ENCODE measurements around the gene SUCLG2.
A peak's percentile ranks its signal among the peaks of the same experiment; 100 is the strongest.

The SUCLG2 gene

DNA sequence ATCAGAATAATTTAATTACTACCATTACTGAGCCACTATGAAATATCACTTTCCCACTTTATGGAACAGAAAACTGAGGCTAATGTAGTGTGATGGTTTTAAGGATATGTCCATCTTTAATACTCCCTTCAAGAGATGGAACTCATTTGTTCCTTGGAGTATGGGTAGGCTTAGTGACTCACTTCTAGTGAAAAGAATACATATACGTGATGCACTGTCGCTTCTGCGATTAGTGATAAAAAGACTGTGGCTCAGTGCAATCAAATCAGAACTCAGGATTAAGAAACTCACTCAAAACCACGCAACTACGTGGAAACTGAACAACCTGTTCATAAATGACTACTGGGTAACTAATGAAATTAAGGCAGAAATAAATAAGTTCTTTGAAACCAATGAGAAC lies 216.6 kb downstream of the SUCLG2 start:
- no peak for DNase-seq

DNA sequence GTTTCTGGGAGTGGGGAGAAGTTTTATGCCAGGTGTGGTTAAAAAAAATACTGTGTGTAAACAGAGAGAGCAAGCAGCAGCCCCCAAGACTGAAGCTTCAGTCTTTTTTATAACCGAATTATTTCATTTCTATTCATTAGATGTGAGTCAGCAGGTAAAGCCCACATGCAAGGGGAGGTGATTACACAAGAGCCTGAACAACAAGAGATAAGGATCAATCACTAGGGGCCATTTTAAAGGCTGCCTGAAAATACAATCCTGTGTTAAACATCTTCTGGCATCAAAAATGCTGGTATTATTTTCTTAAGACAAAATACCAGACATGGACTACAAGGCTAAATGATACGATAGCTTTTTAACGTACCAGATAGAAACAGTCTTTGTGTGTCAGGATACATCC lies 217.3 kb downstream of the SUCLG2 start:
- DNase-seq, result no peak

DNA sequence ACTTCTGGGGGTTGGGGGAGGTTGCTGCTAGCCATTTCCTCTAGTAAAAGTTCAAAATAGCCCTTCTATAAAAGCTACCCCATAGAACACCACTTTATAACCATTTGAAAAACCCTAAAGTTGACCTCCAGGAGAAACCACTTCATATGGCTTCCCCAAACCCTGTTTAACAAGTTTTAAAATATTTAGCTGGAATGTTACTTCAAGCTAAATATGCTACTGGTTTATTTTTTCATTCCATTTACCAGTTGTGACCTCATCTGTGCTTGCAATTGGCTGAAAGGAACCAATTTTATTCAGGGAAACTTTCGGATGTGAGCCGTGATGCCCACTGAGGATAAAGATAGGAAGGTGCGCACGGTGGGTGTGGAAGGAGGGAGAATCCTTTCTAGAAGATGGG lies 221.3 kb downstream of the SUCLG2 start:
- no peak for DNase-seq

DNA sequence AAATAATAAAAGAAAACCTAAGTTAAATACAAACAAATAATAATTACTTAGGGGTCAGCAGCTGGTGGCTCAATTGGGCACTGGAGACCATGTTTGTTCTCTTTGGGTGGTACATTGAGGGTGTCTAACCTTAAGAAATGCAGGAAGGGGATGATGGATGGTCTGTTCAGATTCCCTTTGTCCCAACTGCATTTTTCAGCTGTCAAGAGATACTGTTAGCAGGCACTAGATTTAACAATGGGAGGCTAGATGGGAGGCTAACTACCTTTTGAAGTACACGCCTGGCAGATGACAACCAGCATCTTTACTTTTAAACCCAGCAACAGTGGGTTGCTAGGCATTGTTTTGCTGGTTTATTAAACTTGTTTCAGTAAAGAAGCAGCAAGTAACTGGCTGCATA lies 222.5 kb downstream of the SUCLG2 start:
- DNase-seq, result no peak

DNA sequence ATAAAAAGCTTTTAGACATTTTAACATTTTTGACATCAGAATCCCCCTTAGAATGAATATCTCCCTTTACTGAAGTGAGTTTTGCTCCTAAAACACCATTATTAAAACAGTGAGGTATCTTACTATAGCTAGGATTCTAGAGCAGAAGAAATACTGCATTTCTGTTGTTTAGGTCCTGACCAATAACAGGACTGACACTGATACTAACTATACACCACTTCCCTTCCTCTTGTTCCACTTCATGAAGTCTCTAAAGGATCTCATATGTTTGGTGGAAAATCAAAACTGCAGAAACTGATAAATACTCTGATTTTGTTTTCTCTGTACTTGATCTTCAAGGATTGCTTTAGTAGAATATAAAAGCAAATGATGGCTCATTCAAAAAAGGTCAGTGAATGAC lies 230.7 kb downstream of the SUCLG2 start:
- DNase-seq, result no peak

DNA sequence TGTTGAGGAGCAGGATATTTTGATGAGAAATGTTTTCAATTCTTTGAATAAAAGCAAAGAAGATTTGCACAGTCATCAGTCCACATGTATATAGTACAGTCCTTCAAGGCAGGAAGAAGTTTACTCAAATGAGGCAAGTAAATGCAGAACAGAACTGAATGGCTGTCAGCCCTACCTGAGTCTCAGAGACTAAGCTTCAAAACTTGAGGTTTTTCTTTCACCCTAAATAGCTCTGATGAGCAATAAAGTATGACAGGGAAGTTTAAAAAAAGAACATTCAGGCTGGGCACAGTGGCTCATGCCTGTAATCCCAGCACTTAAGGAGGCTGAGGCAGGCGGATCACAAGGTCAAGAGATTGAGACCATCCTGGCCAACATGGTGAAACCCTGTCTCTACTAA lies 232.5 kb downstream of the SUCLG2 start:
- DNase-seq, result no peak

DNA sequence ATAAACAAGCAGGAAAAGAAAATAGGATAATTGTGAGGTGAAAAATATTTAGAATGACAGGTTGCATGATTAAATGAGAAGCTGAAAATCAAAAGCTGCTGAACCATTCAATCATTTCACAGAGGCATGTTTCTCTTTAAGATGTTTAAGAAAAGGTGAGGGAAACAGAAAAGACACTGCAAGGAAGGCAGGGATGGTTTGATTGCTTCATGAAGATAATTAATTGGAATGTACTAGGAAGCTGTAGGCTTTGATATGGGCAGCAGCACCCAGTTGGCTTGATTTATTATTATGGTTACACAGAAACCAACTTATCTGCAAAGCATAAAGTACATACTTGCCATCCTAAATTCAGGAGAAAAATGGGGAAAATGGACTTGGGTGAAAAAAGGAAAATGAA lies 234.6 kb downstream of the SUCLG2 start:
- no peak for DNase-seq

DNA sequence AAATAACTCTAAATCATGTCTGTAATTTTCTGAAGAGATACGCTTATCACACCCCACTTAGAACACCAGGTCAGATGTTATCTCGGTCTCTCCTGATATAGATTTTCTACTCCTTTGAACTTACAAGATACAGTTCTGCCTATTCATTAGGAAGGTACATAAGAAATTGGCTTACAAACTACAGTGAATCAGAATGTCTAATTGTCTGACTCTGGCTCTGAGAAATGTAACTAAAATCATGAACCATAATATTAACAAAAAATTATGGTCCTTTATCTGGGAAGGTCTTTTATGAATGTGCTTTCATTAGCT lies 235.2 kb downstream of the SUCLG2 start:
- no peak for DNase-seq

DNA sequence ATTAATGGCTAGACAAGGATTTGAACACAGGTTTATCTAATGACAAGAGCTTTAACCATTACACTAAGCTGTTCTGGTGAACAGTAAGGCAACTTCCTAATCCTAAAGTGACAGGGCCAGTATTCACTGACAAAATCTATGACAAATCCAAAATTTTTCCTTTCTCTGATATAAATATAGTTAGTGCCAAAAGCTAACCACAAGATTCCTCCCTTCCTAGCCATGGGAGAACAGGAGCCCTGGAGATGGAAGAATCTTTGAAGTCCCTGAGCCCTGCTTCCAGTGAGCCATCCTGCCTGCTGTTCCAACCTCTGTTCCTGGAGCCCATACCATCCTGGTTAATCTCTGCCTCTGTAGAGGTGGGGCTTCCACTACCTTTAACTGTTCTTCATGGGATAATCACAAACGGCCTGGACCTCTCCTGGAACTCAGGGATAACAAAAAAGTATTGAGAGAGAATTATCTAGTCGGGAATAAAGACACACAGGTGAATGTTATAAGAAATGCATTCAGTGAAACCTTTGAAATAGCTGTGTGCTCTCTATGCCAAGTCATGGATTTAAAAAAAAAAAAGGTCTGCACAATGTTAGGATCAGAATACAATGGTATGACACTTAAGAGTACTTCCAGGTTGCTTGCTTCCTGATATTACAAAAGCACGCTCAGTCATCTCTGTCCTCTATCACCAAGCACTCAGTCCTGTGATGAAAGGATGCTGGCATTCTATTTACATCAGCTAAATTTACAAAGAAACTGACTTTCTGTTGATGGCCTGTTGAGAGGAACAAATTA lies 235.8 kb downstream of the SUCLG2 start:
- no peak for DNase-seq

DNA sequence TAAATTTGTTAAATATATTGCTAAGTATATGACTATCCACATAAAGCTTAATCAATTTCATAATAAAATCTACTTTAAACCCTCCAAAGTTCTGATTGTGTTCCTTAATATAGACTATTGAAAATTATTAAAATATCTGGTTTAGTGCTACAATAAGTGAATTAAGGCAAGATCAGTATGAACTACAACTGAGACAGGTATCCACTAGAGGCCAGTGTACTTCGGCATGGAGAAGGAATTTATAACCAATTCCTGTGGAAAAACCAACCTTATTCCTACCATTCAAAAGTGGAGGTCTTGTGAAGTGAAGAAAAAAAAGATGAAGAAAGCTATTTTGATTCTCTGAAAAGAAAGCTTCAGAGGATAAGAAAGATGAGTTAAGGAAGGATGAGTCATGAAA lies 237.7 kb downstream of the SUCLG2 start:
- no peak for DNase-seq

DNA sequence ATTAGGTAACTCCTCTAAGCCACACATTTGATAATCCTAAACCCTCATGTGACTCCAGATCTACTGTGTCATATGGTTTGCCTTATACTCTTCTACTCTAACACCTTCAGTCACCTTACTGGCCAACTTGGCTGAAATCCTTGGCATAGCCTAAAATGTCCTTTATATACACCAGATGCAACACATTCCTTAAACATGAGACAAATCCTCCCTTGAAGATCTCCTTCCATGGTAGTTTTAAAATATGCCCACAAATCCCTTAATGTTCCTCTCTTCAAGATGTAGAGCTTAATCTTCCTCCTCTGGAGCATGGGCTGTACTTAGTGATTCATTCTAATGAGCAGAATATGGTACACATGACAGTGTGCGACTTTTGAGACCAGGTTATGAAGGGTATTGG lies 238.9 kb downstream of the SUCLG2 start:
- peak in 1 of 2 experiments; percentile 57 for DNase-seq

DNA sequence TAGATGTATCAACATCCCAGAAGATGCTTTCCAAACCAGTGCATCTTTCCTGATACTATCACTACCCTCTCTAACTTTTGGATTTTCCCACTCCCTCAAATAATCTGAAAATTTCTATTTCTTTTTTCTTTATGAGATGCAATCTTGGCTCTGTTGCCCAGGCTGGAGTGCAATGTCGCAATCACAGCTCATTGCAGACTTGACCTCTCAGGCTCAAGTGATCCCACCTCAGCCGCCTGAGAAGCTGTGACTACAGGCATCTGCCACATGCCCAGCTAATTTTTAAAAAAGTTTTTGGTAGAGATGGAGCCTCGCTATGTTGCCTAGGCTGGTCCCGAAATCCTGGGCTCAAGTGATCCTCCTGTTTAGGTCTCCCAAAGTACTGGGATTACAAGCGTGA lies 239.7 kb downstream of the SUCLG2 start:
- DNase-seq, result no peak

DNA sequence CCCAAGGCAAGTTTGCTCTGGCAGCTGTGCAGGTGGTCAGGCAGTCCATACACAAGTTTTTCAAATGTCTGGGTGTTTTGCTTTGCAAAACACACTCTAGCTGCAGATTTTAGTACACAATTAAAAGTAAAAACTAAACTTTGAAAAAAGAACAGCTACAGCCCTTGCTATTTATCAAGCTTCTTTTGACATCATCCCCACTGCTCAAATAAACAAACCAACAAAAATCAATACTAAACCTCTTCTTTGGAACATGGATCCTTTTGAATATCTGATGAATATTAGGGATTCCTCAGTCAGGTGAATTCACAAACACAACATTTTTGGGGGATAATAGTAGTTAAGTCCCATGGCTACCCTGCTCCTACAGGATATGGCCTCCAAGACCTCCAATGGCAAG lies 249.2 kb downstream of the SUCLG2 start:
- DNase-seq, result no peak

DNA sequence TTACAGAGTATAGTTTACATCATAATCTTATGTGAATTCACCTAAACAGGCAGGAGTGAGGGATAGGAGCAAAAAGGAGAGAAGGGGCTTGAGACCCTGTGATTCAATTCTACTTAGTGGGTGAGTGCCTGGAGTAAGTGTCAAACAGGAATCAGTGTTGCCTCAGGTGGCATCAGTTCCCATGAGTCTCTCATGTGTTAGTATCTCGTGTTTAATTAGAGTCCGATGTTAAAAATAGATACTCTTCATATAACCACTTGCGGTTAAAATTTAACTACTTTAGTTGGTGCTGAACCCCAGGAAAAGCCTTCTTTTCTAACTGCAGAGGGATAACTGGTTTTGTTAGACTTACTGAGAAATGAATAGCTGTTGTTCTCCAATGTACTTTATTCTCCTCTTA lies 251.5 kb downstream of the SUCLG2 start:
- no peak for DNase-seq

DNA sequence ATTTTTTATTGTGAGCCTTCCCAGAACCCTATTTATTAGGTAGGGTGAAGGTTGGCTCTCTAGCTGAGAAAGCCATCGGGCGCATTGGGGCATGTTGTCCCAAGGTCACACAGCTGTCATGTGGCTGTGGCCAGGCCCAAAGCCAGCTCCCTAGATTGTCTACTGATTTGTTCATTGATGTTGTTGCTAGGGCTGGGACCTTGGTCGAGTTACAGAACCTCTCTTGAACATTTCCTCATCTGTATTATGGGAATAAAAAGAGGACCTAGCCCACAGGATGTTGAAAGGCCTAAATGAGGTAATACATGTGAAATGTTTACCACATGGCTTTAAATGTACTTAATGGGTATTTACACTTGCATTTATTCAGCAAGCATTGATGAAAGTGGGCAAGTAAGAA lies 252.5 kb downstream of the SUCLG2 start:
- DNase-seq, result no peak

DNA sequence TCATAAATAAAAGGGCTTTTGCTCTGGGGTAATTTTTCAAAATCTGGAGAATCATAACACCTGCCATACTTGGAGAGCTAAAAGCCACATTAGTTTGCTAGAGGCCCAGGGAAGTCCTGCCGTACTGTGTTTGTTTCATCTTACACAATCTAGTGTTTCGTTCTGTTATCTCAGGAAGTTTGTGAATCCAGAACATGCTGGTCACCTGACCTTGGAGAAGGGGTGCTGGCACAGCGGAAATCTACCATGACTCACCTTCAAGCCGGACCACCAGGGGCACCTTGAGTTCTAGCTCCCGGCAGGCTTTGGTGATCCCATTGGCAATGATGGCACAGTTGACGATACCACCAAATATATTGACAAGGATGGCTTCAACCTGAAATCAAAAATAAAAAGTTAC lies 253.9 kb downstream of the SUCLG2 start:
- no peak for DNase-seq

DNA sequence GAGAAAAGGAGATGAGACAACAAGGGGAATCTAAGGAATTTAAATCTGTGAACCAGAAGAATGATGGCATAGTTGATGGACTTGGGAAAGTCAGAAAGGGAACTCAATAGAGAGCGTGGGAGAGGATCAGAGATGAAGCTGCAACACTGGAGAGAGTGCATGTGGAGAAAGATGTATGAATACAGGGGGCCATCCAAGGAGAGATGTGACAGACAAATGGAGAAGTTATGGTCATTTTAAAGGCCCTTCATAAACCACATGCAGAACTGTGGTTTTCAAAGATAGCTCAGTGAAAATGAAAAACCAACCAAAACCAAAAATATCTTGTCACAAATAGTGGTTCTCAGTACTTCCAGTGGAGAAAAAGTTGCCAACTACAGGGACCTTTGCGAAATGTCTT lies 265.2 kb downstream of the SUCLG2 start:
- DNase-seq, result no peak

DNA sequence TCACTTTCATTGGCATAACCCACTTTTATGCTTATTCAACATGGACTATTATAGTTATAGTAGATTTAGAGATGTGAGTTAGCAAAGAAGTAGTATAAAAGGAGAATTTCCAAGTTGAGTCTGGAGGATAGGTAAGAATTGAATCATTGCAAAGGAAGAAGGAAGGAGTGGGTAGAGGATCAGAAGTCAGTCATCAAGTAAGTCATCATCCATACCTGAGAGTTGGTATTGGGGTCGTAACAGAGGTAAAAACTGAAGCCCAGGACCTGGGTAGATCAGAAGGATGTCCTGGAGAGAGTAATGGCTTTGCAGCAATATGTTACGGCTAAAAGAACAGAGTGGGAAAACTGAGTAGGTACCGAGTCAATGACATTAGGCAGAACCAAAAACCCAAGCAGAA lies 265.7 kb downstream of the SUCLG2 start:
- no peak for DNase-seq

DNA sequence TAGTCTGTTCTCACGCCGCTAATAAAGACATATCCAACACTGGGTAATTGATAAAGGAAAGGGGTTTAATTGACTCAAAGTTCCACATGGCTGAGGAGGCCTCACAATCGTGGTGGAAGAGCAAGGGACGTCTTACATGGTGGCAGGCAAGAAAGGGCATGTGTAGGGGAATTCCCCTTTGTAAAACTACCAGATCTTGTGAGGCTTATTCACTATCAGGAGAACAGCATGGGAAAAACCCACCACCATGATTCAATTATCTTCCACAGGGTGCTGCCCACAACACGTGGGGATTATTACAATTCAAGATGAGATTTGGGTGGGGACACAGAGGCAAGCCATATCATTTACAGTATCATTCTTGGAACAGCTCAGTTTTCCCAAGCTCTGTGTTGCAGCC lies 268.0 kb downstream of the SUCLG2 start:
- DNase-seq, result no peak

DNA sequence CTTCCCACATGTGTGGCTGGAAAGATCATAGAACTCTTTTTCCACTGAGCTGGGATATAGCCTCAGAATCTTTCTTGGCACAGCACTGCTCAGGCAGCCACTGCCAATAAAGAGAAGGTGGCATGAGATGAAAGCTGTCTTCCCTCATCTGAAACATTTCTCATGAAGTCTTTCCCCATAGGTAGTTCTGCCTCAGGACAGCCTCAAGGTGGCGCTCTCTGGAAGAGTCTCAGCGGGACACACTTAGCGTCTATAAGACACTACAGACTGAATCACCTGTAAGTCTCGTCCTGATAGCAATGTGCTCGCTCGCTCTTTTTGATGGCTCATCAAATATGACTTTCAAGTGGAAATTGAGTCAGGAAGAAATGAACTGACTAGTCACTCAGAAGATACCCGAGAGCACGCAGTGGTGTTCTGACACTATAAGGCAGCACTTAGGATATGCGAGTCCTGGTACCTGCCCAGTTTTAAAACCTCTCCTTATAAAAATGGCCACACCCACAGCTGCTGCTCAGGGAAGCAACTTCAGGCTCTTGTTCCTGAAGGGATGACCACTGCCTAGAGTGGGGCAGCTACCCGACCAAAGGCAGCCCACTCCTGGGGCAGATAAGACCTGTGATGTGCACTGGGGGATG lies 269.5 kb downstream of the SUCLG2 start:
- DNase-seq, result peak; percentile 24 to 73

DNA sequence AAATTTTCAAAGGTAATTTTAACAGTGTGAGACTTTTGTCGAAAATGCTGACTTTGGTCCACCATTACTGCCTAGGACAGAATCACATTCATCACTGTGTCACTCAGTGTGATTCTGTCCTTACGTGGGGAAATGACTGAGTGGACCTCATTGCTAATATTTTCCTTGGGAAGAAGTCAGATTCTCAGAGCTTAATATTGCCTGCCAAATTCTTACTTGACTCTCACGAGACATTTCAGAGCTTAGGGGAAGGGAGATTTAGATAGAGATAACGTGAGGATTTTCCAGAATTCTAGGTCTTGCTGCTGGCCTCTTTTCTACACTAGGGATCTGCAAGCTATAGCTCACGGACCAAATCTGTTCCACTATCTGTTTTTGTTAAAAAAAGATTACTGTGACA lies 270.4 kb downstream of the SUCLG2 start:
- DNase-seq, result no peak

DNA sequence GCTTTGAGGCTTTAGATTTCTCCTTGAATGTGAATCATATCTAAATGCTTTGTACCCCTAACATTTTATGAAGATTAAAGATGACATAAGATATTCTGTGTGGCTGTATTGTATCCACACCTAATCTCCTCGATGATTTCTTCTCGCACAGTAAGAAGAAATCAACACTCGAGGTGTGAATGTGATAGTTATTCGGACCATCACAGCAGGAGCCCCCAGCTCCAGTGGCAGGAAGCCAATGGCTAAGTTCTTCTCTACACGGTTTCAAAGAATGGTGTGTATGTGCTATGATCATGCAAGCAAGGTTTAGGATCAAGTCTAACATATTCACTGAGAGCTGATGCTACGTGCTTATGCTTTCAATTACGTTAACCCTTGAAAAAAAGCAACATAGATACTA lies 271.0 kb downstream of the SUCLG2 start:
- DNase-seq, result peak in 1 of 2 experiments; percentile 0

DNA sequence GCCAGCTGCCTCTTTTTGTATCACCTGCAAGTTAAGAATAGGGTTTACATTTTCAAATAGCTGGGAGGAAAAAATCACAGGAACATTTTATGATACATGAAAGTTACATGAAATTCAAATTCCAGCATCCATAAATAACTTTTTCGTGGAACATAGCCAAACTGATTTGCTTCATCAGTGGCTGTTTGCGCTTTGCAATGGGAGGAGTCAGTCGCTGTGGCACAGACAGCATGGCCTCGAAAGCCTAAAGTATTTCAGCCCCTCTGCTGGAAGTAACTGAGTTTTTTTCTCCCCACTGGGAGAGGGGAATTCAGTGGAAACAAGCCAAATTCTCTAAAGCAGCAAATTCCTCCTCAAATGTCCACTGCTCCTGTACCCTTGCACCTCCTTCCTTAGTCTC lies 271.9 kb downstream of the SUCLG2 start:
- peak in 1 of 2 experiments; percentile 30 for DNase-seq

DNA sequence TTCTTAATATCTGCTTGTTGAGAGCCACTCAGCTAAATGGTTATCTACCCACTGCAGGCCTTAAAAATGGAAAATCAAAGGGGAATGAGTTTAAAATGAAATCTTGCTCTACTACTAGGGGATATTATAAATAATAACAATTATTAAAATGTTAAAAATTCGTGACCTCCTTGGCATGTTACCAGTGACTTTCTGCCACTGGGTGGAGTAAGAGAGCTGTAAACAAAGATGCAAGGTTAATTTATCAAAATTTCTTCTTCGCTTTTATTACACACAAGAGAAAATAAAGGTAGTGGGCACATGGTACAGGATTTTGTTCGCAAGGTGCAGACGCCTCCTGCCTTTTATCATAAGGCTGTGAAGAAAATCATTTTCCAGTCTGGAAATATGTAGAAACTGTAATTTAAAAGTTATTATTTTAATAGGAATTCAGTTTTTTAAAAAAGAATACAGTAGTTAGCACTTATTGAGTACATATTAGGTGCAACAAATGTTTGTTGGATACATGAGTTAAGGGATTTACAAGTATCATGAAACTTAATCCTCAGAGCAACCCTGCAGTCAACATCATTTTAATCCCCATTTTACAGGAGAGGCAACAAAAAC lies 272.6 kb downstream of the SUCLG2 start:
- peak; percentile 4 to 24 for DNase-seq

DNA sequence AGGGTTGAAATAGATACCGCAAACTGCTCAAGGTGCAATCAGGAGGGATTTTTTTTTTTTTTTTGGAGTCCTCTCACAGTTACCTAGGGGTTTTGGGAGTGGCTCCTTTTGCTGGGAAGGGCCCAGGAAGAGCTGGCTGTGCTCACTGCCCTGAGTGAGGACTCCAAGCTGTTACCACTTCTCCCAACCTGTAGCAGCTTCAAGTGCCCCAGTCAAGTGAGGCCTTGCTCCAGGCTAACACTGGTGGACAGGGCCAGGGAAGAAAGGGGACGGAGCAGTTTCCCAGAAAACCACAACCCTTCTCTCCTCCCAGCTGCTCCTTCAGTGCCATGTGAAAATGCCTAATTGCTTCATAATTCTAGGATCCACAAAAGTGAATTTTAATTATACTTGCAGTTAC lies 274.3 kb downstream of the SUCLG2 start:
- DNase-seq, result no peak
